ENCODE data around the gene SMURF2. TPM values are rescaled to one million over a fixed set of nuclear protein-coding genes. Genes with fewer than 3 reads are reported as not detected.

SMURF2 gene
- total and polyA plus RNA-seq, 10 of the 15 experiments (the other 5 are each of a cell fraction or from before 2014, with no cell fraction given), result 2.8 to 13.4 (median 7.5) TPM

DNA sequence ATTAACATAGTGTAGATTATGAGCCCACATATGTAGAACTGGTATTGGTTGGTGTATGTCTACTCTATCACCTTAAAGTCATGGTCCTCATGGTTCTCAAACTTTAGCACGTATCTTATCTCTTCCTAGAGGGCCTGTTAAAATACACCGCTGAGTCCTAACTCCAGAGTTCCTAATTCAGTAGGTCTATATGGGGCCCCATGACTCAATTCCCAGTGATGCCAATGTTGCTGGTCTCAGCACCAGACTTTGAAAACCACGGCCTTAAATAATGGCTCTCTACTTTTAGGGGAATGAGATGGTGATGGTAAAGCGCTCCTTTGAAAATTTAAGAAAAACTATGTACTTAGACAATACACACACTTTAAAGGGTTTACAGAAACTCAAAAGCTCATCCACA is 36.6 kb downstream of the SMURF2 start (continued):
- TF ChIP-seq ZNF622 (IDR thresholded peaks at IDR 0.05), result no peak
- no peak for TF ChIP-seq ZNF24 (IDR thresholded peaks at IDR 0.05)
- TF ChIP-seq SRF (IDR thresholded peaks at IDR 0.05; ENCODE audit: low read depth in 2 of 2, low read length in 2 of 2), result no peak
- TF ChIP-seq RUNX3 (IDR thresholded peaks at IDR 0.05; ENCODE audit: low read length), result no peak
- TF ChIP-seq, protein P1, sequence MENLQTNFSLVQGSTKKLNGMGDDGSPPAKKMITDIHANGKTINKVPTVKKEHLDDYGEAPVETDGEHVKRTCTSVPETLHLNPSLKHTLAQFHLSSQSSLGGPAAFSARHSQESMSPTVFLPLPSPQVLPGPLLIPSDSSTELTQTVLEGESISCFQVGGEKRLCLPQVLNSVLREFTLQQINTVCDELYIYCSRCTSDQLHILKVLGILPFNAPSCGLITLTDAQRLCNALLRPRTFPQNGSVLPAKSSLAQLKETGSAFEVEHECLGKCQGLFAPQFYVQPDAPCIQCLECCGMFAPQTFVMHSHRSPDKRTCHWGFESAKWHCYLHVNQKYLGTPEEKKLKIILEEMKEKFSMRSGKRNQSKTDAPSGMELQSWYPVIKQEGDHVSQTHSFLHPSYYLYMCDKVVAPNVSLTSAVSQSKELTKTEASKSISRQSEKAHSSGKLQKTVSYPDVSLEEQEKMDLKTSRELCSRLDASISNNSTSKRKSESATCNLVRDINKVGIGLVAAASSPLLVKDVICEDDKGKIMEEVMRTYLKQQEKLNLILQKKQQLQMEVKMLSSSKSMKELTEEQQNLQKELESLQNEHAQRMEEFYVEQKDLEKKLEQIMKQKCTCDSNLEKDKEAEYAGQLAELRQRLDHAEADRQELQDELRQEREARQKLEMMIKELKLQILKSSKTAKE (IDR thresholded peaks at IDR 0.05; ENCODE audit: low read depth, poor library complexity, severe bottlenecking), result no peak
- no peak for TF ChIP-seq TBL1XR1 (IDR thresholded peaks at IDR 0.05; ENCODE audit: low read depth, low read length)
- no peak for TF ChIP-seq MYB (IDR thresholded peaks at IDR 0.05; ENCODE audit: borderline replicate concordance, low read depth, low read length)

DNA sequence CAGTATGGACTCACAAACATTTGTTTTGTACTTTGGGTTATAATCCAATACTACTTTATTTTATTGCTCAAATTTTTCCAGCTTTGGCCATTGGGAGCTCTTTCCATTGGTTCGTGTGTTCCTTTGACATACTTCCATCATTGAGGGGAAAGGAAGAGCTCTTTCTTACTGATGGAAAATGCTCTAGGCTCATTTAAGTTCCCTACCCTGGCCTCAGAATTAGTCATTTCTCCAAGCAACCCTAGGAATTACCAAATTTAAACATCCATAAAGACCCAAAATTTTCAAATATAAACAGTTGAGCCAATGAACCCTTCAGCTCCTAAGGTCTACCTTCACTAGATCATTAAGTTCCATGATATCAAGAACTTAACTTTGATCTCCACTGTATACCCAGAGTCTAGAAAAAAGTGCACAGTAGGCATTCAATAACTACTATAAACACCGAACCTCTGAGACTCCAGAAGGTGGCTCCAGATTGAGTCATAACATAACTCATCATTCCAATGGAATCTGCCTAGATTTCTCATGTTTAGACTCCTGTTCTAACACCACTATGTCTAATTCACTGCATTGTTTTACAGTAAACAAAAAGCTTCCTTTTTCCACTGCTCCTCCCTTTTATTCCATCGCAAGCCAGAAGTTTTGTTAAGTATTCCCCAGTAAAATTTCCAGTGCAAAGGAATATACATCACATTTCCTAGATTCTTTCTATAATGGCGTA is 39.0 kb downstream of the SMURF2 start:
- in situ Hi-C loops (cut with MboI), result no loop called here
- ChIA-PET SMC1A (ENCODE audit: uncharacterized antibody, unreplicated experiment) (interaction anchor here (0.9 to 1.7 kb wide), 4 partner anchors 9 to 49 kb away, joined by 3 to 8 read pairs (median 4); no protein-coding TSS in a partner anchor), CTCF (interaction anchor here (0.7 to 1.3 kb wide), 3 partner anchors 11 to 23 kb away, joined by 3 to 4 read pairs (median 3); no protein-coding TSS in a partner anchor), RAD21 (ENCODE audit: unreplicated experiment) (no interaction called here), POLR2A (interaction anchor here (1.0 to 1.2 kb wide), 2 partner anchors 9 to 11 kb away, joined by 3 read pairs; no protein-coding TSS in a partner anchor)
- no TSS peak for BruUV-seq (replicated peaks)
- DNase-seq (ENCODE audit: low read depth, low spot score) (no peak), FAIRE-seq (no peak), ATAC-seq (no peak)
- Histone ChIP-seq H3K27me3 (replicated peaks in 1 of 2; ENCODE audit: control insufficient read depth in 2 of 2, insufficient read depth in 2 of 2, low read length in 1 of 2) (no peaks in the 10 kb centered on the region), H3K36me3 (ENCODE audit: control insufficient read depth in 2 of 2, insufficient read depth in 2 of 2, low read length in 1 of 2) (peaks cover 0 to 4% of the 10 kb centered on the region in 2 experiments; a peak in 2 of 4 replicates), H2AFZ (ENCODE audit: control insufficient read depth, low read depth, low read length) (no peak overlapping the region), H3K4me3 (no peak overlapping the region), H3K9me3 (replicated peaks; ENCODE audit: control insufficient read depth, insufficient read depth, low read length) (no peaks in the 10 kb centered on the region), H3K79me2 (ENCODE audit: control insufficient read depth, insufficient read depth, low read length) (peaks cover 4% of the 10 kb centered on the region), H3K4me1 (ENCODE audit: control insufficient read depth, insufficient read depth, low read length) (no peaks in the 10 kb centered on the region; the same call in 1 of the 2 replicates), H3K9ac (ENCODE audit: control insufficient read depth, insufficient read depth, low read length) (no peak overlapping the region), H3K4me2 (ENCODE audit: control insufficient read depth, insufficient read depth) (no peak overlapping the region), H3K27ac (ENCODE audit: control insufficient read depth, insufficient read depth) (no peak overlapping the region), H4K20me1 (ENCODE audit: control insufficient read depth, insufficient read depth) (no peaks in the 10 kb centered on the region)
- 84% methylated on average over 4 of the region's 4 CpGs for WGBS (ENCODE audit: insufficient coverage, insufficient replicate concordance, low lambda C conversion rate, missing lambda C conversion rate)
- TF ChIP-seq DPF2 (IDR thresholded peaks at IDR 0.05), result no peak
- intact Hi-C loops (cut with micrococcal nuclease; ENCODE audit: unreplicated experiment), result no loop called here
